Measurements from ENCODE around the gene KATNAL2.
"Not testable (repeated sequence)": the region's sequence is repeated elsewhere in the genome, so short reads cannot be mapped to it uniquely, and the experiment has no call there.

DNA sequence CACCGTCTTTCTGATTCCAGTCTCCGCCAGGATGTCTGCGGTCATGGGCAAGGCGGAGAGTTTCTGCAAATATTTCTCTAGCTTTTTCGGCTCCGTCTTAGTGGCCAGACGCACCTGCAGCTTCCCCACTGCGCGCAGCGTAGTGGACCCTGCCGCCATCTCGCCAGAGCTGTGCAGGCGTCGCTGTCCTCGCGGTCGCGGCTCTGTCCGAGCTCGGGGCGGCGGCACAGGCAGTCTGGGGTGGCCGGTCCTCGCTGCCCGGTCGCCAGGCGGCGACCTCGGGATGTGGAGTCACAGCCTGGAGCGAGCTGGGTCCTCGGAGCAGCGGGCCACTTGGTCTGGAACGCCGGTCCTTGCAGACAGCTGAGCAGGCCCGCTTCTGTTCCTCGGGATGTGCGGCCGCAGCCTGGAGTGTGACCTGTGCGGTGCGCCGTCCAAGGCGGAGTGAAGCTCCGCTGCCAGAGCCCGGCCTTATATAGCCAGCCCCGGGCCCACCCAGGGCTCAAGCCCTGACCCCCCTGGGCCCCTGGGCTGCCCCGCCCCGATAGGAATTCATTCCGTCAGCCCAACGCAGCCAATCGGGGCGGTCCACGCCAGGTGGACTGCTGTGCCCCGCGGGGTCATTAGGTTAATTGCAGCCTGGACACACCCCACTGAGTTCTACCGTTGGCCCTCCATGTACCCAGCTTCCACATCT, 106.5 kb downstream of the KATNAL2 start:
- TF ChIP-seq POLR2AphosphoS5 (IDR thresholded peaks at IDR 0.05; ENCODE audit: low read depth, low read length); TAF1 (IDR thresholded peaks at IDR 0.05; ENCODE audit: borderline replicate concordance, low read depth, low read length); POLR2A (IDR thresholded peaks at IDR 0.05; ENCODE audit: low read depth, low read length): not testable (repeated sequence)
